Inferior parietal cortex (tissue), 1 donor: Measurements from ENCODE around the gene AIFM1.

Source experiments
- DNase-seq: peaks from one replicate; pipeline ENCODE4 v3.0.0-alpha.2; 2016; ENCODE audit errors: extremely low spot score

Gene AIFM1

GRCh38 chrX:130170752-130171445 lies 5.3 kb upstream of the AIFM1 start:
- DNase-seq = peak; percentile 79

DNA sequence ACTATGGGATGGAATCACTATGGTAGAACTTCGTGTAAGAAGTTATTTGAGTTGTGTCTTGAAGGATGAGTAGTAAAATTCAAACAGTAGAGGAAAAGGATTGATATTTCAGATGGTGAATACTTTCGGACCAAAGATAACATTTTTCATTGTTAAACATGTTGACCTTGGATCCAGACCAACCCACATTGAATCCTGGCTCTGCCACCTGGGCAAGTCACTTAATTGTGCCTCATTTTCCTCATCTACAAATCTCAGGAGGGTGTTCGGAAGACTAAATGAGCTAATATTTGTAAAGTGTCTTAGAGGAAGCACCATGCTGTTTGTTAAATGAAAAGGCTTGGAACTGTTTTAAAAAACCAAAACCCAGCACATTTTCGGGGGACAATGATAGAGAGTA lies 1.4 kb upstream of the AIFM1 start:
- DNase-seq = no peak

DNA sequence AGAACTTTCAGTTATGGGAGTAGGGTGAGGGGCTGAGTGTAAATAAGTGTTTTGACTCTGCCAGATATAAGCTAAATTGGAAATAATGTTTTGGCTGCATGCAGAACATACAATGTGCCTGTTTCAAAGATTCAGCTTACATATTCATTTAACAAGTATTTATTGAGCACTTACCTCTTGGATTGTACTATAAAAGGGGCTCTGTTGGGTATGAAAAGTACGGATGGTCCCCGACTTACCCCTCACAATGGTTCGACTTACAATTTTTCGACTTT lies 799 bp upstream of the AIFM1 start:
- no peak for DNase-seq

GRCh38 chrX:130165181-130165702 lies 399 bp downstream of the AIFM1 start:
- peak; percentile 3 for DNase-seq

- DNase-seq = no peak
Observed at GRCh38 chrX:130163398-130163797, 2.2 kb downstream of the AIFM1 start.

- no peak for DNase-seq
Observed at GRCh38 chrX:130162094-130162735, 3.4 kb downstream of the AIFM1 start.

DNA sequence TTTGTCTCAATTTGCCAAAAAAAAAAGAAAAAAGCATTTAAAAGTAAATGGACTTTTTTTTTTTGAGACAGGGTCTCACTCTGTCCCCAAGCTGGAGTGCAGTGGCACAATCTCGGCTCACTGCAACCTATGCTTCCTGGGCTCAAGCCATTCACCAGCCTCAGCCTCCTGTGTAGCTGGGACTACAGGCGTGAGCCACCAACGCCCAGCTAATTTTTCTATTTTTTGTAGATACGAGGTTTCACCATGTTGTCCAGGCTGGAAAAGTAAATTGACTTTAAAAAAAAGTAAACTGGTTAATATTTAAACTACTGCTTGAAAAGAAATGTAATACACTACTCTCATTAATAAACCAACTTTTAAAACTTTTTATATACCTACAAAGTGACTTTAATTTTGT lies 5.9 kb downstream of the AIFM1 start:
- no peak for DNase-seq

GRCh38 chrX:130158311-130158710 lies 7.3 kb downstream of the AIFM1 start:
- DNase-seq = no peak

GRCh38 chrX:130155564-130155963 lies 10.1 kb downstream of the AIFM1 start:
- DNase-seq = no peak

DNA sequence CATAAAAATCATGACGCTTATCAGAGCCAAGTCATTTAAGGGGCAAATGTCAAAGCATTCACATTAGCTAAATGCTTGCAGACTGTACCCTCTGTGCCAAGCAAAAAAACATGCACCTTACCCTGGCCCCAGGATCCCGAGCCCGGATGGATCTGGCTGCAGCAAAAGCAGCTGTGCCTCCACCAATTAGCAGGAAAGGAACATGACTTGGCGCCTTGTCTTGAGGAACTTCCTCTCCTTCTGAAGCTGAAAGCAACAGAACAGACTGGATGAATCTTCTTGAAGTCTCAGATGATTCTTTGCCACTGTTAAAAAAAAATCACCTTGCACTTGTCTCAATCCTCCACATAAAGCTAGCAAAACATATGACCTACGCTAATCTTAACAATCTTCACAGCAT lies 18.0 kb downstream of the AIFM1 start:
- DNase-seq = no peak

DNA sequence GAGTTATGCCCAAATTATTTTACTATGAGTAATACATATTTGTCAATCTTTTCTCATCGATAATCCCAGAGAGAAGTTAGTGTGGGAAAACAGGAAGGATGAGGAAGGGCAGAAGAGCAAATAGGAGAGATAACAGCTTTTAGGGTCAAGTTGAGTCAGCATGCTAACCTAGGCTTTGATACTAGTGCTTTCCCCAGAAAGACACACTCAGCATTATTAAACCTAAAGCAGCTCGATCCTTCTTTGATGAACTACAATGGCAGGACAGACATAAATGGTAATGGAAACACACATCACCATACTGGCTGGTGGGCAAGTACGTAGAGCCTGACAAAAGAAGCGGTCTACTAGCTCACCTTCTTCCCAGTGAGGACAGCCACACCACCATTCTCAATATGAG lies 20.5 kb downstream of the AIFM1 start:
- no peak for DNase-seq

DNA sequence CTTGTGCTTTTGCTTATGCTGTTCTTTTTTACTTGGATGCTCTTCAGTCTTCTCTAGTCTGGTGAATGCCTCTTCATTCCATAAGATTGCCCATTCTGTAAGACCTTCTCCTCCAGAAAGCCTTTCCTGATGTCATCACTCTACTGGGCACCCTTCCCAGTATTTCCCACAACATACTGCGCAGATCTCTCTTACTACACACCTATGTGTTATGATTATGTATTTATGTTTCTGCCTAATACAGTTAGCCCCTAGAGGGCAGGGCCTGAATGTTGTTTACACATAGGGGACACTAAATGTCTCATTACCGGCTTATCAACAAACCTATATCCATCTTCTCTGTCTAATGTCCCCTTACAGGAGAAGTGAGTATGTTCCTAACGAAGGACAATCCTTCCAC lies 21.1 kb downstream of the AIFM1 start:
- DNase-seq = no peak

DNA sequence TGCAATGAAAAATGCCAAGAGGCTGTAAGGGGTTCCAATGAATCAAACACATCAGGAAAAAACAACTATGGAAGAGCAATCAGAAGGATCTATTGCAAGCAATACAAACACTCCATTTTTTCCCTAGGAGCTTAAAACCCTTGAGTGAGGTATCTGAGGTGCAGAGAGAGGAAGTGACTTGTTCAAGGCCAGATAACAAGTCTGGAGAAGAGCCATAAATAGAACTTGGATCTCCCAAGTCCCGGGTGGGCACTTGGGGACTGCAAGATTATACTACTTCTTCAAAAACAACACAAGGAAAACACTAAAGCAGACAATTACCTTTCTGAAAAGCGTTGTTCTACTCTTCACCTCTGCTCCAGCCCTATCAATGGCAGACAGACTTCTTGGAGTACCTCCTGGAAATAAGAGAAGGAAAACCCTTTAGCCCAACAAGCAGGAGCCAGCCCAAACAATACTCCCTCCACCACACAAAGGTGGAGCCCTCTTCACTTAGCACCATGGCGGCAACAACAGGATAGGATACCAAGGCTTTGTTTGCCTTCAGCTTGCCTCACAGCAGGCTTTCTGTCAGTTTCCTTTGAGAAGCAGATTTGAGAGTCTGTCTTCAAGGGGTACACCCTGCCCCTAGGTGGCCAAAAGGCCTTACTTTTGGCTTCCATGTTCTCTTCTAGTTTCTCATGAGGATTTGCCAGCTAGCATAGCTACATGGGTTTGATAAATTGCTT lies 26.0 kb downstream of the AIFM1 start:
- no peak for DNase-seq

DNA sequence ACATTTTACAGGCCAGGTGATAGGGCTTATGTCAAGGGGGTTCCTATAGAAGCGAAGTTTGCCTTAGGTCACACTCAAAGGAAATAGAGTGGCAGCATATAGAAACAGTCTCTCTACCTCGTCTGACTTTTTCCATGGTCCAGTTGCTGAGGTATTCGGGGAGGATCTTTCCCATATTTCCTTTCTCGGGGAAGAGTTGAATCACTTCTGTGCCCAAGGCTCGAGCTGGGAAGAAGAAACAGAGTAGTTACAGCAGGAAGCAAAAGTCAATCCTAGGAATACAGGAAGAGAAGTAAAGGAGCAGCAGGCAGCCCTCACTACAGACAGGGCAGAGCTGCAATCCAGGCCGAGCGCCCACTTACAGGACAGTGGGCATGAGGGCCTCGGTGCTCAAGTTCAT lies 28.7 kb downstream of the AIFM1 start:
- DNase-seq = no peak

GRCh38 chrX:130136496-130136895 lies 29.1 kb downstream of the AIFM1 start:
- no peak for DNase-seq

GRCh38 chrX:130130990-130131389 lies 34.7 kb downstream of the AIFM1 start:
- DNase-seq = no peak

GRCh38 chrX:130125091-130125874 lies 40.4 kb downstream of the AIFM1 start:
- DNase-seq = peak; percentile 8

DNA sequence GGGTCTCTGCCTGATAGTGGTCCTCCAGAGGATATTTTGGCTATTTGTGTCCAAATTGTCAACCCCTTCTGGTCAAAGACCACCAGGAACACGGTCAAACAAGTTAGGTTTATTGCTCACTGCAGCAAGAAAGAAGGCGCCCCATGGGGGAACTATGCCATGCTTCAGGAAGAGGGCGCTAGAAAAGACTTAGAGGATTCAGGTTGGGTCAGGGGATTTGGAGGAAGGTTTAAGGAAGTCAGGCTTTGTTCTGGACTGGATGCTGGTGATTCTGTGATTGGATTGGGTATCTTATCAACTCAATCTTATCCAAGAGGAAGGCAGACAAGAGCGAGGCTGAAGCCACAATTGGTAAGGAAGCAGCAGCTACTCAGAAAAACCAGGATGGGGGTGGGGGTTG lies 41.1 kb downstream of the AIFM1 start:
- DNase-seq = no peak

GRCh38 chrX:130121505-130121800 lies 44.2 kb downstream of the AIFM1 start:
- no peak for DNase-seq

DNA sequence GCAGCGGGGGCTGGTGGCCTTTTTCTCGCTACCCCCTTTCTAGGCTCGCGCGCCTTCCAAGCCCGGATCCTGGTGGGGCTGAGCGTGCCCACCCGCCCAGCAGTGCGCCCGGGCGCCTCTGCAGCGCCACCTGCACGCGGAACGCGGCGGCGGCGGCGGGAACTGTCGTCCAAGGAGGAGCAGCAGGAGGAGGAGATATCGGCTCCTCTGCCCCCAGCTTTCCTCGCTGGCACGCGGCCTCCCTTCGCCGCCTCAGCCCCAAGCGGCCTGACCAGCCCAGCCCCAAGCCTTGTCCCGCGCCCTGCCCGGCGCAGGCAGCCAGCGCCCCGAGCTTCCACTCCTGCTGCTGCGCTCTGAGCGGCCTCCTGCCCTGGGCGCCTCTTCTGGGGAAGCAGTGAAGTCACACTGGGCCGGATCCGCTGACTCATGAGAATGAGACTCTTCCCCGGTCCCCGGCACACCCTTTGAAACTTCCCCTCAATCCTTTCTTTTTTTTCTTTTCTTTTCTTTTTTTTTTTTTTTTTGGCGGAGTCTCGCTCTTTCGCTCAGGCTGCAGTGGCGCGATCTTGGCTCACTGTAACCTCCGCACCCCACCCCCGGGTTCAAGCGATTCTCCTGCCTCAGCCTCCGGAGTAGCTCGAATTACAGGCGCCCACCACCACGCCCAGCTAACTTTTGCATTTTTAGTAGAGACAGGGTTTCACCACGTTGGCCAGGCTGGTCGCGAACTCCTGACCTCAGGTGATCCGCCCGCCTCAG lies 44.7 kb downstream of the AIFM1 start:
- DNase-seq = peak; percentile 38

DNA sequence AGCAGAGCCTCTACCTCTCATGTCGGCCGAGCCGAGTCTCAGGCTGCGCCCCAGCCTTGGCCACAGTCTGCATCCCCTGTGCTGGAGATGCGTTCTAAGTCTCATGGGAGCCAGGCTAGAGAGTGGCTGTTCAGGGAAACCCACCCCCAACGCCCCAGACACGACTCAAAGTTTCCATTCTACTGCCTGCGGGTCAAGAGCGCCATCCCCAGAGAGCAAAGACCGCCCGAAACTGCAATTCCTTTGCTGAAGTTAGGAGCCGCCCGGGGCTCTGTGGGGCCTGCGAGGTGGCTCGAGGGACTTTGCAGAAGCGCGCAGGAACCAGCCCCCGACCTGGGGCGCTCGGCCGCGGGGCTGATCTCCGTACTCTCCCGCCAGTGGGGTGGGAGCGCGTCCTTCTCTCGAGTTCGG lies 45.3 kb downstream of the AIFM1 start:
- no peak for DNase-seq
